ENCODE measurements around the gene KLK15. TPM values are rescaled to one million over a fixed set of nuclear protein-coding genes. Genes with fewer than 3 reads are reported as not detected.

The KLK15 gene
- total RNA-seq, 2 experiments from 2014 or later: not detected

GRCh38 chr19:50819636-50820035, 13.7 kb downstream of the KLK15 start:
- no peak for DNase-seq
- Mint-ChIP-seq H3K4me3 (no peak overlapping the region), H3K4me1 (ENCODE audit: low read depth) (peaks cover 18% of the 10 kb centered on the region), H3K27ac (no peak overlapping the region), H3K9me3 (no peaks in the 10 kb centered on the region), H3K27me3 (peaks cover 91% of the 10 kb centered on the region), H3K36me3 (ENCODE audit: low read depth) (no peaks in the 10 kb centered on the region)
- Histone ChIP-seq H3K36me3 (ENCODE audit: insufficient read depth, low read length) (no peaks in the 10 kb centered on the region), H3K27me3 (ENCODE audit: control insufficient read depth in 1 of 2, insufficient read depth in 2 of 2, low read length in 2 of 2) (peaks cover 43 to 55% of the 10 kb centered on the region in 2 experiments), H3K4me3 (ENCODE audit: low read length) (no peak overlapping the region), H3K4me1 (ENCODE audit: insufficient read depth, low read length) (peaks cover 24% of the 10 kb centered on the region), H3K9me3 (ENCODE audit: control insufficient read depth in 1 of 2, insufficient read depth in 1 of 2, low read length in 2 of 2) (peaks cover 0 to 26% of the 10 kb centered on the region in 2 experiments), H3K27ac (ENCODE audit: low read depth in 1 of 2, low read length in 2 of 2) (no peak overlapping the region)
- ChIA-PET CTCF (no interaction called here), POLR2A (no interaction called here)
- intact Hi-C loops (cut with DNase I, micrococcal nuclease): no loop called here
- TF ChIP-seq, protein P1, sequence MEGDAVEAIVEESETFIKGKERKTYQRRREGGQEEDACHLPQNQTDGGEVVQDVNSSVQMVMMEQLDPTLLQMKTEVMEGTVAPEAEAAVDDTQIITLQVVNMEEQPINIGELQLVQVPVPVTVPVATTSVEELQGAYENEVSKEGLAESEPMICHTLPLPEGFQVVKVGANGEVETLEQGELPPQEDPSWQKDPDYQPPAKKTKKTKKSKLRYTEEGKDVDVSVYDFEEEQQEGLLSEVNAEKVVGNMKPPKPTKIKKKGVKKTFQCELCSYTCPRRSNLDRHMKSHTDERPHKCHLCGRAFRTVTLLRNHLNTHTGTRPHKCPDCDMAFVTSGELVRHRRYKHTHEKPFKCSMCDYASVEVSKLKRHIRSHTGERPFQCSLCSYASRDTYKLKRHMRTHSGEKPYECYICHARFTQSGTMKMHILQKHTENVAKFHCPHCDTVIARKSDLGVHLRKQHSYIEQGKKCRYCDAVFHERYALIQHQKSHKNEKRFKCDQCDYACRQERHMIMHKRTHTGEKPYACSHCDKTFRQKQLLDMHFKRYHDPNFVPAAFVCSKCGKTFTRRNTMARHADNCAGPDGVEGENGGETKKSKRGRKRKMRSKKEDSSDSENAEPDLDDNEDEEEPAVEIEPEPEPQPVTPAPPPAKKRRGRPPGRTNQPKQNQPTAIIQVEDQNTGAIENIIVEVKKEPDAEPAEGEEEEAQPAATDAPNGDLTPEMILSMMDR (IDR thresholded peaks at IDR 0.05): no peak
- ATAC-seq (ENCODE audit: poor library complexity): no peak

DNA sequence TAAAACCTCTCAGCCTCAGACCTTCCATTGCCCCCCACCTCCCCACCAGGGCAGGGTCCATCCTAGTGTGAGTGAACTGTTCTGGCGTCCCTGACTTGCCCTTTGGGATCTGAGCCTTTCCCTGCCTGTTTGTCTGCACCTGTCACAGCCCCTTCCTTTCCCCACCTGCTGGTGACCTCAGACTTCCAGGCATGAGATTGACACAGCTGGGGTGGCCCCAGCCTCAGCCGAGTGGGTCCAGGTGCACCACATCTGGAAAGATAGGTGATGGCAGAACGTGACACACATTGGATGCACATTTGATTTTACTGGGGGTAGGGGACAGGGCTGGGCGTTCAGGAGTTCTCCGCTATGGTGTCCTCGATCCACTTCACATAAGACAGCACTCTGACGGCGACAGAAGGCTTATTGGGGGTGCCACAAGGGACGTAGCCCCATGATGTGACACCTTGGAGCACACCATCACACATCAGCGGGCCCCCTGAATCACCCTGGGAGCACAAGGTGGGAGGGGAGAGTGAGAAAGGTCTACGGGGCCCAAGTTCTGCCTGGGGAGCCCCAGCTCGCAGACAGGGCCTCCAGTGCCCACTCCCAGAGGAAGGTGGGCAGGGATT, 14.4 kb downstream of the KLK15 start:
- intact Hi-C loops (cut with DNase I, micrococcal nuclease): no loop called here
- Histone ChIP-seq H3K9me3 (ENCODE audit: control insufficient read depth in 1 of 2, insufficient read depth in 1 of 2, low read length in 2 of 2) (peaks cover 0 to 26% of the 10 kb centered on the region in 2 experiments), H3K27me3 (ENCODE audit: control insufficient read depth in 1 of 2, insufficient read depth in 2 of 2, low read length in 2 of 2) (peaks cover 47 to 55% of the 10 kb centered on the region in 2 experiments), H3K4me1 (ENCODE audit: insufficient read depth, low read length) (peaks cover 24% of the 10 kb centered on the region), H3K4me3 (ENCODE audit: low read length) (no peak overlapping the region), H3K36me3 (ENCODE audit: insufficient read depth, low read length) (no peaks in the 10 kb centered on the region), H3K27ac (ENCODE audit: low read depth in 1 of 2, low read length in 2 of 2) (no peak overlapping the region)
- Mint-ChIP-seq H3K36me3 (ENCODE audit: low read depth) (no peaks in the 10 kb centered on the region), H3K9me3 (no peaks in the 10 kb centered on the region), H3K27ac (no peak overlapping the region), H3K4me1 (ENCODE audit: low read depth) (peaks cover 18% of the 10 kb centered on the region), H3K27me3 (peaks cover 89% of the 10 kb centered on the region), H3K4me3 (peak overlapping the region; percentile 74)
- POLR2A ChIA-PET: no interaction called here
- TF ChIP-seq, protein P1 (IDR thresholded peaks at IDR 0.05): no peak
- ATAC-seq (ENCODE audit: poor library complexity) (no peak), DNase-seq (no peak)
- CTCF ChIA-PET: no interaction called here

- H3K4me1 Mint-ChIP-seq (ENCODE audit: low read depth): peaks cover 18% of the 10 kb centered on the region
- ChIA-PET CTCF (no interaction called here), POLR2A (no interaction called here)
- Histone ChIP-seq H3K27ac (ENCODE audit: low read depth in 1 of 2, low read length in 2 of 2) (no peak overlapping the region), H3K27me3 (ENCODE audit: control insufficient read depth in 1 of 2, insufficient read depth in 2 of 2, low read length in 2 of 2) (peaks cover 47 to 53% of the 10 kb centered on the region in 2 experiments), H3K4me1 (ENCODE audit: insufficient read depth, low read length) (peaks cover 24% of the 10 kb centered on the region), H3K4me3 (ENCODE audit: low read length) (peak overlapping the region; percentile 54), H3K9me3 (ENCODE audit: control insufficient read depth in 1 of 2, insufficient read depth in 1 of 2, low read length in 2 of 2) (peaks cover 0 to 26% of the 10 kb centered on the region in 2 experiments), H3K36me3 (ENCODE audit: insufficient read depth, low read length) (no peaks in the 10 kb centered on the region)
- no peak overlapping the region for H3K27ac Mint-ChIP-seq
- H3K27me3 Mint-ChIP-seq: peaks cover 87% of the 10 kb centered on the region
- ATAC-seq (ENCODE audit: poor library complexity) (peak; percentile 43), DNase-seq (peak in 8 of 14 experiments; percentile 9 to 51 (median 30))
- no peaks in the 10 kb centered on the region for H3K9me3 Mint-ChIP-seq
- peak overlapping the region; percentile 74 for H3K4me3 Mint-ChIP-seq
- TF ChIP-seq, protein P1 (IDR thresholded peaks at IDR 0.05): no peak
- no peaks in the 10 kb centered on the region for H3K36me3 Mint-ChIP-seq (ENCODE audit: low read depth)
- intact Hi-C loops (cut with DNase I, micrococcal nuclease): no loop called here
These were observed 15.2 kb downstream of the KLK15 start for GRCh38 chr19:50817941-50818858.
